HG02588 (cell line): ENCODE results near the gene CDH6.

ENCODE experiments used
- ATAC-seq: cut with Tn5 transposase; IDR thresholded peaks from one replicate; pipeline ENCODE4 v1.9.1; 2021; ENCODE audit warnings: mild to moderate bottlenecking, moderate library complexity; ENCODE audit not compliant: unreplicated experiment

Gene CDH6

DNA sequence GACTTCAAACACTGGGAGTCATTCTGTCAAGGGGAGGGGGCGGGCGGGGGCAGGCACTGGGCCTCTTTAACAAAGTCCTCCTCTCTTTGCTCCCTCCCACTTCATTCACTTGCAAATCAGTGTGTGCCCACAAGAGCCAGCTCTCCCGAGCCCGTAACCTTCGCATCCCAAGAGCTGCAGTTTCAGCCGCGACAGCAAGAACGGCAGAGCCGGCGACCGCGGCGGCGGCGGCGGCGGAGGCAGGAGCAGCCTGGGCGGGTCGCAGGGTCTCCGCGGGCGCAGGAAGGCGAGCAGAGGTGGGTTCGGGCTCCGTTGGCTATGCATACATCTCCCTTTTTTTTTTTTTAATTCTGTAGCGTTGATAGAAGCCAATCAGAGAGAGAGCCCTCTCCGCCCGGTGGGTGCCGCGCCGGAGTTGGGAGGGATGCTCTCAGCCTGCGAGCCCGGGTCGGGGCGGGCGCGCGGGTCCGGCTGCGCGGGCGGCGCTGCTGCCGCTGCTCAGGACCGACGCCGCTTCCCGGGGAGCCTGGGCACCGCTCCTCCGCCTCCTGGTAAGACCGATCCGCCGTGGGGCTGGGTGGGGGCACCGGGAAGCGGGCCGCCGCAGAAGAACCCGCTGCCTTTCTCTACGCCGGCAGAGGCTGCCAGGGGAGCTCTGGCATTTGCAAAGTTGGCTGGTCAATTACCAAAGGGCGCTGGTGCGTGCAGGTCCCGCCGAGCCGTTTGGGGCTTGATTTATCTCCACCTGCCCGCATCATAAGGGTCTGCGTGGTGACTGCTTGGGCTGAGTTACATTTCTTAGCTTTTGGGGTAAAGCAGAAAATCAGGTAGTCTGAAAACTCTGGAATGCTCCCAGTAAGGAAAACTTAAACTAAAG, at the start of gene CDH6:
Gene CDH6 (plus strand): TSS at position 96 of the 877 bp plus-strand sequence. CDS start 73,788 bp downstream, outside the sequence.
- no peak for ATAC-seq

DNA sequence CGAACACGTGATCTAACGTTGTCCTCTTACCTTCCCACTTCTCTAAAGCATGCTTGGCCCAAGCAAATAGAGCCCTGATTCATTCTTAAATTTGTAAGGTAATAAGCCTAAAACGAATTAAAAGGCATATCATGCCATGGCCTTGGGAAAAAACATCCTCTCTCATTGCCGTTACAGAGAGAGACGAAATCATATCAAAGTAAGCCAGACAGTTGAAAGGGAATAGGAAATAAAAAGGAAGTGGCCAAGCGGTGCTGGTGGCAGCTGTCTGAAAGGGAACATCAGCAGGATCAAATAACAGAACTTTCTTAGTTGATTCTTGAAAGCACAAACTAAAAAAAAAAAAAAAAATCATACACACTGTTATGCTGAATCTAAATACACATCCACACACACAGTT, 49.1 kb upstream of the CDH6 start:
- no peak for ATAC-seq

DNA sequence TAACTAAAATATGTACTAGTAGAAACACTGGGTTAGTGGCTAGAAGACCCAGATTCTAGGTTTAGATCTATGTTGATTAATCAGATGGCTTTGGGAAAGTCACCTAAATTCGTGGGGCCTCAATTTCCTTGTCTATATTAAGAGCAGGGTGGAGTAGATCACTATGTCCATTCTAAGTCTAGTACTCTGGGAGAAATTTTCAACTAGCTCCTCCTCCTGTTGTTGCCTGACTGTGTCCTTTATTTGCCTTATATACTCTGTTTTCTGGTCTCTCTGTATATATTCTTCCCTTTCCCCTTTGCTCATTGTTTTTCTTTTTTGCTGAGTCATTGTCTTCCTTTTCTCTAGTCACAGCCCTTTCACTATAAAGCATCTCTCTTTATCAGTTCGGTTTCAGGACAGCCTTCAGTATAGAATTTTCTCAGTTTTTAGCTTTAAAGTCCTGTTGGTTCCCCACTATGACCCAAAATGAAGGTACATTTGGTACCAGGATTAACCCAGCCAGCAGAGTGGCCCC, 44.5 kb upstream of the CDH6 start:
- no peak for ATAC-seq

DNA sequence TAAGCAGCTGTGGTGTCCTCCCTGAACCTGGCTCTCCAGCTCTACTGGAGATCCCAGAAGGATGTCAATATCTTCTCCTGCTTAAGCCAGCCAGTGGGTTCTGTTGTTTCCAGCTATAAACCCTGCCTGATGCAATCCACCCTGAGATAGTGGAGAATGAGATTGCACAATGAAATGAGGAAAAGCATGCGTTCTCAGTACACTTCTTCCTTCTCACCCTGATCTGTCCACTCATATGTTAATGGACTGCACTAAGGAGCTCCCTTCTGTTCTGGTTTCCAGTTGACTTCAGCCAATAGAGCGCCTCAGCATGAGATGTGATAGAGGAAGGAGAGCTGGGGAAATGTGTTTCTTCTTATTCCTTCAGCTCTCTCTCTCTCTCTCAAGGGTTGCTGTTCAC, 40.0 kb upstream of the CDH6 start:
- ATAC-seq: no peak

DNA sequence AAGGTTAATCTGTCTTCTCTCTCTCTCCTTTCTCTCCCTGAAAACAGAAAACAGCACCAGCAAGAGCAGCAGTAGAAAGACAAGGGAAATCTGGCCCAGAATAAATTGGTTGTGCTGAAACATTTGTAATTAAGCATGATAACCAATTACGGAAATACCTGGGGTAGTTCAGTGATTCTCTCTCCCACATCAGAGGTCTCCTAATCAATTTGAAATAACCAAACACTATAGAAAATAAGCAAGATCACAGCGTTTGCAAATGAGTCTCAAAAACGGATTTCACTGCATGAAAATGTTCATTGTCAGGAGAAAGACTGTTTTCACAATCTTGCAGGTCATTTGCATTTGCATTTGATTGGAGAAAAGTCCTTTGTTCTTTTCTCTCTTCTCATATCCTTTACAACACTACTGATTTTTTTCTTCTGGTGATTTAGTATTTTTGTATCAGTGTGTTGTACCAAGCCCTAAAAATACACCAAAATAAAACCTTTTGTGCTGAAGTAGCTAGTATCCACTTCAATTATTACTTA, 36.8 kb upstream of the CDH6 start:
- no peak for ATAC-seq

DNA sequence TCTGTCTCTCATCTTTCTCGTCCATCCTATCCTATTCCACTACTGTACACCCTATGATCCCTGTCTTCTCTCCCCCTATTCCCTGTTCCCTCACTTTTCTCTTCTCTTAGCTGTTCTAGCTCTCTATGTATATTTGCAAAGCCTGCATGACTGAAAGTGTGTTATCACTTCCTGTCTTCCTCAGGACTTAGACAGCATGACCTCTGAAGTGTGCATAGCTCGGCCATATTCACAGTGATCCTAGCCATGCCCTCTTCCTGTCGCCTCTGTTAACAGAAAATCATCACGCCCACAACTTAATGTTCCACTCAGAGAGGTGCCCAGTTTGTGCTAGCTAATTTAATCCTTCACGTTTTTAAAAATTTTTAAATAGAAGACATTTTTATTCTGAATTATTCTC, 35.8 kb upstream of the CDH6 start:
- ATAC-seq: no peak

DNA sequence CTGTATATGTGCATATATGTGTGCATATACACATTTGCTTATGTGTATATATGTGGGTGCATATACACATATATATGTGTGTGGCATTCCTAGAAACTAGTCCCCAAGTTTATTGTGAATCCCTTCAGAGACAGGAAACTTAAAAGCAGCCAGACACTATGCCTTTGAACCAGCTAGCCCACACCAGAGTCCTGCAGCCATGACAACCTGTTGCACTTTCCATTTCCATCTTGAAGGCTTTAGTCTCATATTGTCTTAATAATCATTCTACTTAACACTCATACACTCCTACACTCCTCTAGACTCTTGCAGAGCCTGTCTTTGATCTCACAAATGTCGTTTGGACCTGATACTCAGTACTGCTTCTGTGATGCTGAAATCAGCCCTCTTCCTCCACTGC, 34.8 kb upstream of the CDH6 start:
- no peak for ATAC-seq

DNA sequence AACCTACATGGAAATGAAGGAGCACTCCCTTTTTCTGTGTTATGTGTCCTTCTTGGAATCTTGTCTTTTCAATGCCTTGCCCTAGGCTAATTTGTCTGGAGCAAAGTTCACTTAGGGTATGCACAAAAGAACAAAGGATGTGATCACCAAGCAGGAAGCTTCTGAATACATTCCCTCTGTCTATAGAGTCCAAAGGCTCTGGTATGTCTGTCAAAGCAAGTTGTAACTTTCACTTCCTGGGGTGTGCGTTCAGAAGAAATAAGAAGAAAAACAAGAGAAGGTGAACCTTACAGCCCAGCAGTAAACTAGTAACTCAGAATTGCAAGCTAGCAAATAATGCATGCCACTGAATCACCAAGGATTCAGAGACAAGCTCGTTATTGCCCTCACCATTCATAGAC, 31.7 kb upstream of the CDH6 start:
- no peak for ATAC-seq

DNA sequence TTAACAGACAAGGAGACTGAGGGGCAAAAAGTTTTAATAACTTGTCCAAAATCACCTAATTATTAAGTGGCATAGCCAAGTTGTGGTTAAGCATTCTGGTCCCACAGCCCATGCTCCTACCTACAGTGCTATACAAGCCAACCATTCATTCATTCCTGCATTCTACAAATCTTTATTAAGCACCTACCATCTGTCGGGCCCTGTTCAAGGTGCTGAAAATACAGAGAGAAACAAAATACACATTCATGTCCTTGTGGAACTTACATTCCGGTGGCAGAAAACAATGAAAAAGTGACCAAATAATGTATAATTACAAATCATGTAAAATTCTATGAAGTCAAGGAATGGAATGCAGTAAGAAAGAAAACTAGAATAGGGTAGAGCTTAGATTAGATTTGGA, 27.8 kb upstream of the CDH6 start:
- no peak for ATAC-seq

DNA sequence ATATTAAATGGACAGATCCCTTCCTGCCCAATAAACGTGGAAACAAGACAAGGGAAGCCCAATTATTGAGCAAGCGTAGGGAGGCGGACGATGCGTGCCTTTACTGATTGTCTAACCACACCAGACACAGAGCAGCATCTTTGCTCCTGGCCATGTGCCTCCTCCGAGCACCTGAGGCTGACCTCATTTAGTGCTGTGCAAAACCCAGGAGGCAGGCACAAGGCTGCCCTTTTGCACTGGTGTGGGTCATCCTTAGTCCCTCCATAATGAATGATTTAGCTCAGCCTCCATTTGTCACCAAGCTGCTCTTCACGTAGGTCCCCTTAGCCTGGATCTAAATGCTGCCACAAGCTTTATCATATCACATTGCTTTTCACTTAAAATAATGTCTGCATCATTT, 24.1 kb upstream of the CDH6 start:
- ATAC-seq: no peak

DNA sequence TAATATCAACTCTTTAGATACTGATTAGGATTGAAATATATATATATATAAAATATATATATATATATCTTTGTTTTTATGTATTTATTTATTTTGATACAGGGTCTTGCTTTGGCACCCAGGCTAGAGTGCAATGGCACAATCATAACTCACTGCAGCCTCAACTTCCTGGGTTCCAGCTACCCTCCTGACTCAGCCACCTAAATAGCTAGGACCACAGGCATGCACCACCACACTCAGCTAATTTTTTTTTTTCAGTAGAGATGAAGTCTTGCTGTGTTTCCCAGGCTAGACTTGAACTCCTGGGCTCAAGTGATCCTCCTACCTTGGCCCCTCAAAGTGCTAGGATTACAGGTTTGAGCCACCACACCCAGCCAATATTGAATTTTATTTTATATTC, 20.6 kb upstream of the CDH6 start:
- no peak for ATAC-seq

DNA sequence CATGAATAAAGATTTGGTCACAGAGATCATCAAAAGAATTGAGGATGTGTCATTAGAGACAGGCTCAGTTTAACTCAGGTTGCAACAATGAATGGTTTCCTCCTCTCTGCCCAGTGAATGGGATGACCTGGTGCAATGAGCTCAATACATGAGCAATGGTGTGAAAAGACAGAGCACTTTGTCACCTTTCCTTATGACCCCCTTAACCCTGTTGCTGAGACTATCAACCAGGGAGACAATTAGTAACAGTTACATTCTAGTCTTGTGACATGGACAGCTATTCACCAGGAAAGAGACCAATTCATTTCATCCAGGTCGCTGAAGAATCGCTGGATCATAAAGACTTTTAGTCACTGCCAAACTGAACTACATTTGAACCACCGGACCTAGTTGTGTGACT, 19.9 kb upstream of the CDH6 start:
- ATAC-seq: no peak

DNA sequence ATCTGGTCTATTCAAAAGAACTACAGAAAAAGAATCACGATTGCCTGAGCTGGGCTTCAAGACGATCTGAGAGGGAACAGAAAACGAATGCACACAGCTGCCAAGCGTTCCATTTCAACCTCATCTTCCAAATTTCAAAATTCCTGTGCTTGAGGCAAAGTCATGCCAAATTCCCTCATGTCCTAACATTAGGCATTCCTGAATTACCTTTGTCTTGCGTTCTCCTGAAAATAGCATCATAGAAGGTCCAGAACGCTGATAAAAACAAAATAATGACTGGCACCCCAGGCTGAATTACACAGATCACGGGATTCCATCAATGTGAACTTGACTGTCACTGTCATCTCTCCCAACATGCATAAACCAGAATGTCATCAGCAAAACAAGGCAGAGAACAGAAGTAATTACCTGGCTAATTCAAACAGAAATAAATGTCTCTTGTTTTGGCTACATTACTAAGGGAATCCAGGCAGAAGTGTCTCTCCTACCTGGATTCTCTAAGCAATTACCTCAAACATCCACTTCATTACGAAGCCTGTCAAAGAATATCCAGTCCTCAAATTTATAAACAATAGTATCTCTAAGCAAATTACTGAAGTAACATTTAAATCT, 12.0 kb upstream of the CDH6 start:
- no peak for ATAC-seq

DNA sequence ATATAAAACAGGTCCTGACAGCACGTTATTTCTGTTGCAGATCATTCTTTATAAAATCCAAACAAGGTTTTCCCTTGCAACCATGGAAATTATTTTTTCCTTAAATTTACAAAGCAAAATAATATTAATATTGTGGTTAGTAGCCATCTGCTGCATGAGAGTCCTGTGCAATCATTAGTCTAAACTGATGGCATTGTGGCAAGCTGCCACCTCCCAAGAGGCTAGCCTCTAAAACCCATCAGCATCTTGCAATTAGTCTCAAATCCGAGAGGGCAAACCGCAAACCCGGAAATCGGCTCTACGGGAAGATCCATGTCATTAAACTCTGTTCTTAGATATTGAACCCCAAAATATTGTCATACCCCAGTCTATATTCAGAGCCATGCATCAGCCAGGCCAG, 11.3 kb upstream of the CDH6 start:
- ATAC-seq: no peak

DNA sequence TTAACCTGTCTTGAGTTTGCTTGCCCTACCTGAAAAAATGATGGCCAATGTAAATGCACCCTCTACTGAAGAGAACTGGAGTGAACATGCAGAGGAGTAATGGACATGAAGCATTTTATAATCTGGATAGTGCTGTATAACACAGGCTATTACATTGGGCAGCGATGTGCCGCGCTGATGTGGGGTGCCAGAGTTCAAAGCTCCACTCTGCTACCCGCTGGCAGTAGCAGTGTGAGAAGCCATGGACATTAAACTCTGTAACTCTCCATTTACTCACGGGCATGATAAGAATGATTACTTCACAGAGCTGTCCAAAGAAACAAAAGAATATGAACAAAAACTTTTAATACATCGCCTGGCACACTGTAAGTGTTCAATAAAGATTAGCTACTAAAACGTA, 7.5 kb upstream of the CDH6 start:
- no peak for ATAC-seq

DNA sequence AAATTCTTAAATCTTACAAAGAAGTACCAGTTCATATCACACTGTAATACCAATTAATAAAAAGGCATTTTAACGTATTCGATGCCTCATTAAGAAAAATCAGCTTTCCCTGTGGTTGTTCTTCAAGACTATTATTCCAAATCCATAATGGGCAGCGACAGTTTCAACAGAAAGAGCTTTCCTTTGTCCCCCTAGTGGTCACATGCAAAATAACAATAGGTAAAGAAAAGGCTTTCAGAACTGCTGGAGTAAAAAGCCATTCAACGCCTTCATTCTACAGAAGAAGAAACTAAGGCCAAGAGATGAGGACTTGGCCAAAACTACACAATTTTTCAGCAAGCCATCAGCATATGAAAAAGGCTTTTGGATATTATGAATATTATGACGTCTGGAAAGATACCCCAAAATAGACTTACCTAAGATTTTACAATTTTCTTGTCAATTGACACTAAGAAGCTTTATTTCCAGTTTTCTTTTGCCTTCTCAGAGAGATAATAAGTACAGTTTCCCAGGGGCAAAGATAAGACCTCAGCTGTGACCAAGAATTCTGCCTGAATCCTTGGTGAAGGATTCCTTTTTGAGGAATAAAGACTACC, 6.7 kb upstream of the CDH6 start:
- ATAC-seq: no peak

DNA sequence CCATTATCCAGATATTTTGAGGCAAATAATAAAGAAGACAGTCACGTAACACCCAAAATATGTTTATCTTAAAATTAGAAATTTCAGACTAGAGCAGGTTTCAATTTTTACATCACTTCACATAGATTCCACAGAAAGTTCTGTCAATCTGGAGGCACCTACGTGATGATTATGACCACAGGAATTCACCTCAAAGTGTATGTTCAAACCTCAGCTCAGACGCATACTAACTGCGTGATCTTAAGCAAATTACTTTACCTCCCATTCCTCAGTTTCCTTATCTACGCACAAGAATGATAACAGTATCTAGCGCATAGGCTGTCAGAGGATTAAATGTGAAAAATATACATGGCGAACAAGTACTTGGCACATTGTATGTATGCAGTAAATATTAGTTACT, 5.9 kb upstream of the CDH6 start:
- ATAC-seq: no peak

DNA sequence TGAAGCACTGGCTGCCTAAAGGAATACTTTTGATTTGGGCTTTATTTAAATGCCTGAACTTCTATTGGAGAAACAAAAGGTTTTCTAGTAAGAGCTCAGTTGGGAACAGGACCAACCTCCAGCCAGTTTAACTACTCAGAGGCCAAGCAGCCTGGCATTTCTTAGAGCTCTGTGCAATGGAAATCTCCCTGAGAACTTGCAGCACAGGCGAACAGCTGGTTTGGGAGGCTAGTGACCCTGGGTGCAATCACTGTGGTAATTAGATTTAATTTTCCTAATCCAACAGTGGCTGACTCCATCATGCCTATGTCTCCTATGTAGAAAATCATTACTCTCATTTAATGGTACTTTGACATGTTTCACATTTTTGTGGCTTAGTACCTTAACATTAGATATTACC, 1.0 kb upstream of the CDH6 start:
- ATAC-seq: no peak

DNA sequence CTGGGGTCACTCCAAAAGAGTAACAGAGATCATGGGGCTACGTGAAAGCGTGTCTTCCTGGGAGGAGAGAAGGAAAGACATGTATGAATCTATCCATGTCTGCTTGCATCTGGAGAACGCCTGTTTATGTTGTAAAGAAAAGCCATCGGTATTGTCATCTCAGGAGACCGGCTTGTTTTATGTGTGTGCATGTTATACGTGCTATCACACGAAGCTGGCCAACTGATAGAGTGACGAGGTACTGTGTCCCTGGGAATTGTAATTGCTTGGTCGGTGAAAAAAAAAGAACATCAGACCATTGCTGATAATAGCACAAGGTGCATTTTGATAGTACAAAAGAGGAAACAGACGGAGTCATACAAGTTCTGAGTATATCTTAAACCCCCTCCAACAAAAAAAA, 370 bp upstream of the CDH6 start:
- ATAC-seq: no peak

DNA sequence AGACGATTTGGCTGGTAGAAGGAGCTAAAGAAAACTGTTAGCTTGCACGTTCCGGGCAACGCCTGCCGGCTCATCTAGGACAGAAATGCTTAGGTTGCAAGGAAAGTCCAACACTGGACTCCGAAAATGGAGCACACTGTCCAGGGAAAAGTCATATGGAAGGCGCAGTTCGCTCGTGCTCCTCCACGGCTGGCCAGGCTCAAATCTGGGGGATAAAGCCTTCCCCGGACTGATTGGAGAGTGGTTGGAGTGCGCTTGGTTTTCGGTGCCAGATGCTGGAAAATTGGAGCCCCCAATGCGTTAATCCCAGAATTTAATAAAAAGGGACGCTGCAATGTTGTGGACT, 955 bp downstream of the CDH6 start:
- ATAC-seq: no peak

DNA sequence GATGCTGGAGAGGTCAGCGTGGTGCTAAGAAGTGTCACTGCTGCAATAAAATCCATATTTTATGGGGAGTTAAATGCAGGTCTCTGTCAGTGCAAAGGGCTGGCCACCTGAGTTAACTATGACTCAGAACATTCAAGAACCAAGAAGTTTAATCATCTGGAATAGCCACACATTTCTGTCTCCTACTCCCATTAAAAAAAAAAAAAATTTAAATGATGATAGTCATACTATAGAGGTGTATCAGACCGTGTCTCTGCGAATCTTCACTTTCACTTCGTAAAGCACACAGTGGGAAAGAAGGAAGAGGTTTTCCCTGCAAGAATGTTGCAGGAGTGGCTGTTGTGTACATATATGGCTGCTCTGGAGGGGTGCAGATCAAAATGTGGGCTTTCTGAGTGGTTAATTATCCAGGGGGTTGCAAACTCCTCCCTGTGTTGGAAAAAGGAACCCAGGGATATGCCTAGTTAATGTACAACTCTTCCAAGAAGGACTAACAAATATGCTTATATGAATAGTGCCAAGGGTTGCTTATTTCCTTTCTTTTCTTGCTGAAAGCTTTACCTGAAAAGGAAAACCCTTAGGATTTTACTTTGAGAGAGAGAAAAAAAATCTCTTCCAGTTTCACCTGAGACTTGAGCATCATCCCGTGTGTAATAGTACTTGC, 1.5 kb downstream of the CDH6 start:
- ATAC-seq: no peak
